ENCODE measurements around the gene CDH8.

- TF ChIP-seq CTCF (IDR thresholded peaks at IDR 0.05; ENCODE audit: insufficient read depth, low read length, poor library complexity, severe bottlenecking): no peak
- no peak for TF ChIP-seq EZH2phosphoT487 (conservative IDR thresholded peaks at IDR 0.05; ENCODE audit: low read length)
Observed at GRCh38 chr16:62019851-62020250, 16.4 kb downstream of the CDH8 start.
